Stimulated activated CD8-positive, alpha-beta memory T cell treated with anti-CD3 and anti-CD28 coated beads, Interleukin-7, amount 100 ng/mL, for 24 hours (primary cell): Measurements from ENCODE around the gene NXPH2.
"Not testable (repeated sequence)": the region's sequence is repeated elsewhere in the genome, so short reads cannot be mapped to it uniquely, and the experiment has no call there.

Experiments used
- DNase-seq: peaks from one replicate; pipeline ENCODE4 v3.0.0-alpha.2; 2020; ENCODE audit warnings: low read depth

Gene NXPH2

DNA sequence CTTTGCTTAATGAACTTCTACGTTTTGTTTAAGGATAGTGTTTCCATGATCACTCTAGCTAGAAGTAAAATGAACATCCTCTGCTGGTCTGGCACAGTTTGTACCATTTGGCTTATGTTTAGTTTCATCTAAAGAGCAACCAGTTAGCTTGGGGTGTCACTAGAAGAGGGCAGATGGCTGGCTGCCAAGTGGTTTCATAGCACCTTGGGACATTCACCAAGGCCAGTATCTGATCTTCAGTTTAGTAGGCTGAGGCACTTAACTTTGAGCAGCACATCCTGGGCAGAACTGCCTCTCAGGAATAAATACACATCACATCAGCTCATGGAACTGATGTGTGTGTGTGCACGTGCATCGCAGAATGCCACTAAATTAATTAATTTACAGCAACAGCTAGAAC lies 68.4 kb downstream of the NXPH2 start:
- no peak for DNase-seq

DNA sequence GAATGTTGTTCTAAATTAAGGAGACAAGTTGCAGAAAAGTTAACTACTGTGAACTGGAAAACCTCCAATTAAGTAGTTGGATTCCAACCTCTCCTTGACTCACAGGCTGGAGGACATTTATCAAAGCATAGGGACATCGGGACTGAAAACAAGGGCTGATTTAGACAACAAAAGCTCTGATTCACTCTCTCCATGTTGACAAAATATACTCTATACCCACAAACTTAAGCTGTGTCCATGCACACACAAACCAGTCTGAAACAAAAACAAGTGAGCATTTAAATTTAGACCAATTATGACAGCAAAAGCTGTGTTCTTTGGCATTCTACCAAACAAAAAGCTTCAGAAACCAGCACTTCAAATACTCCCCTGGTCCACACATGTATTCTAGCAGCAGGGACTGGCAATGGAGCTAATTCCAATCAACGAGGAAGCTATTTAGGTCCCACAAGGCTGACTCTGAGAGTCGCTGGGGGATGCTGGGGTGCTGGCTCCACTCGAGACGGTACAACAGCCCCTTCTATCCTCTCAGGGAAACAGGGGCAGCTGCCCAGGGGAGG lies 71.4 kb downstream of the NXPH2 start:
- no peak for DNase-seq

DNA sequence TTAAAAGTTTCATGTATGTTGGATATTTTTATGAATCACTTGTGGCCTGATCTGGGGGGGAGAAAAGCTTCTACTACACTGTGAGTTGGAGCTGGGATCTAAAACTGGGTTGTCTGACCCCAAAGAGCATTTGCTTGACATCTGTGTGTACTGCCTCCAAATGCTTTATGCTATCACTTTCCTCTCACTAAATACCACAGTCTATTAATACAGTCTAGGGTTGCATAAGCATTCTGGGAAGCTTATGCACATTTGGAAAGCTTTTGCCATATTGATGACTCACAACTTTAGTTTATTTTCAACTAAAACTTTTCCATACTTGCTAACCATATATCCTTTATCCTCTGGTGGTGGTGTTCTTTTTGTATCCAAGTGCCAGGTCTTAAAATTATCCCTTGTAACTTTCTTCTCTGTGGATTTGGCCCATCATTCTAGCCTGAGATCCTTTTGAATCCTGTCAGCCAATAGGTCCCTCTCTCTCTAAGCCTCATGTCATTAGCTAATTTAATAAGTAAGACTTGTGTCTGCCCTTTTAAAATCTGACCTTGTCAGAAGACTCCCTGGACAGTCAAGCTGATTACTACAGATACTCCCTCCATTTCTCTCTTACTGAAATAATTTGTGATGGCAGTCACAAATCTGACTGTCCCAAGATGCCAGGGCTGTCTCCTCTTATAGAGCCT lies 72.7 kb downstream of the NXPH2 start:
- no peak for DNase-seq

DNA sequence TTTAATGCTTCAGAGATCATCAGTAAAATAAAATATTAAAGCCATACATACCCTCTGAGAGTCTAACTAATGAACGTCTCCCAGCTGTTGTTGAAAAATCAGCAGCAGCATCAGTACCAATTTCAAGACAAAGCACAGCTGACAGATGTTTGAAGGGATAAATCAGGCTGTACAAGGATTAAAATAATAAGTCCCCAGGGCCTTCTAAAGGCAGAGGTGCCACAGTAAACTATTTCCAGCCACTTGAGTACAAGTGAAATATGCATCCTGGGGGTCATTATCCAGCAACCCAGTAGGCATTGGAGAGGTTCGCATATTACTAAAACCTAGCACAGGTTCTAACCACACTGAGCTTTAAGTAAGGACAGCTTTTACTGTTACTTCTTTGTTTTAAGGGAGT lies 76.9 kb downstream of the NXPH2 start:
- DNase-seq, result no peak

DNA sequence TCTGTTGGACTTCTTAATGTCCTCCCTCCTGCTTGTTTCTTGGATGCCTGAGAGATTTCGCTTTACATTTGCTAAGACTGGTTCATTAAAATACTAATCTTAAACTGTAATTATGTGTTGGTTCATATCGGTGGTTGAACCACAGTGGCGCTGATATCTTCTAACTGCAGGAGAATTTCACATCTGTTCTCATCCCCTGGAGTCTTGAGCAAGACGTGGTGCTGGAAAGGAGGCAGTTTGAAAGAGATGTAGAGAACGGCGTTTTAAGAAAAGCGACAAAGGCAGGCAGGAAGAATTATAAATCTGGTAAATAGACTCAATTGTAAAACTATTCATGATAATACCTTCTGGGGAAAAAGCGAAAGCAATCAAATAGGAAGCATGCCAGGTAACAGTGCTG lies 79.5 kb downstream of the NXPH2 start:
- no peak for DNase-seq

DNA sequence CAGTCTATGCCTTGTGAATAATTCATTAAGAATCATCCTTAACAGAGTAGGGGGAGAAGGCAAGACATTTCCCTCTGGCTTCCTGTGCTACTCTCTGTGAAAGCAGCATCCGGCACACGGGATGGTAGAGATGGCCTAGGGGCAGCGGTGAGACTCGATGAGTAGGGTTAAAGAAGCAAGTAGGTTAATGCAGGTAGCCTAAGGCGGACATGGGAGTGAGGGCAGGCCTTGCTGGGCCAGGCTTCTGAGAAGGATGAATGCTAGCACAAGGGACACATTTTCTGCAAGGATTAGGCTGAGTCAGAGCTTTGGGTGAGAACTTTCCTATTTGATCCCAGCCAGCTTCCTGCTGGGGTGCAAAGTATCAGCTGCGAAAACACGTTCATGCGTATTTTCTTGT lies 80.8 kb downstream of the NXPH2 start:
- DNase-seq, result no peak

DNA sequence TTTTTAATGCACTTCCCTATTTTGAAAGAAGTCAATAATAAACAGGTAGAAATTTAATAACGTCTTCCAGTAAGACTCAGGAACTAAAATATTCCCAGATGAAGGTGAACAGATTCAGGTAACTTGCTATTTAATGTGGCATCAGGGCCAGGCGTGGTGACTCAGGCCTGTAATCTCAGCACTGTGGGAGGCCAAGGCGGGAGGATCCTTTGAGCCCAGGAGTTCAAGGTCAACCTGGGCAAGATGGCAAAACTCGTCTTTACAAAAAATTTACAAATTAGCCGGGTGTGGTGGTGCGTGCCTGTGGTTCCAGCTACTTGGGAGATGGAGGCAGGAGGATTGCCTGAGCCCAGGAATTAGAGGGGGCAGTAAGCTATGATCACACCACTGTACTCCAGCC lies 81.8 kb downstream of the NXPH2 start:
- no peak for DNase-seq

DNA sequence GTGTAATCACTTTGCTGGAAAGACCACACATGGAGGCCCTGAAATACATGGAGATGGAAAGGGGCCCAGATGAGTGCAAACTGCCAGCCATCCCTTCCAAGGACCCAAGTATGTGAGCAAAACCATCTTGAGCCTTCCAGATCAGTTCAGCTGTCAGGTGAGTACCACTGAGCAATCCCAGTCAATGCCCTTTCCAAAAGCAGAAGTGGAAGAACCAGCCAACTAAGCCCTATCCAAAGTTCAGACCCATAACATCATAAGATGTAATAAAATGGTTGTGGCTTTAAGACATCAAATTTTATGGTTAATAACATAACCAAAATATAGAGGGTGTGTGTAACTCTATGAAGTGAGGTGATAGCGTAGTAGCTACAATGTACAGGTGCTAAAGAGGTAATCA lies 88.5 kb downstream of the NXPH2 start:
- DNase-seq, result no peak

DNA sequence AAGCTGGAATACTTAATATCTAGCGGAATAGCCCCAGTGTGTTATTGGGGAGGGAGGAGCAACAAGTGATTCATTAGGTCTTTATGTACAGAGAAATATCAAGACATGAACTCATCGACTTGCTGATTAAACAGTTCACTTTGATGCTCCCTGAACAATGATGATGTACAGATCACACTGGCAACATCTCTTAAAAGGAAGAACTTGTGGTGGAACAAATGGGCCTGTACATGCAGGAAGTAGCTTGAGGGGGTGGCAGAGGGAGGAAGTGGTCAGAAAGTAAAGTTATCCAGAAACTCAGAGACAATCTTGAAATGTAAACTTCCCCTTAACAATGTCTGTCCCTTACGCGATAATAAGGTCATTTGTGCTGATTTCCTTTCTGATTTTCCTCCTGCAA lies 90.5 kb downstream of the NXPH2 start:
- DNase-seq, result no peak

DNA sequence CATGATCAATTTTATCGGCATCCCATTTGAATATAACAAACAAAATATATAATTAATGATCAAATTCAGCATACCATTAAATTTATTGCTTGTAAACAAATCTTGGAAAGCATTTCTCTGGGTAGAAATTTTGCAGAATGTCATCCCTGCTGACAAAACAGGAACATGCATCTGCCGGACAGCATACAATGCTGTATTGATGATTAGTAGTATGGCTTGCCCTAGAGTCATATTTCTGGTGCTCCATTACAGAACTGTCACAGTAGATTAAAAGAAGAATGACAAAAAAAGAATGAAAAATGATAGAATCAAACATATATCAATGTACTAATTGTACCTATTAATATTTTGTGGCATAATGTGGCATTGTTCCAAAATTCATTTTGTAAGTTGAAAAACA lies 98.0 kb downstream of the NXPH2 start:
- DNase-seq, result no peak

DNA sequence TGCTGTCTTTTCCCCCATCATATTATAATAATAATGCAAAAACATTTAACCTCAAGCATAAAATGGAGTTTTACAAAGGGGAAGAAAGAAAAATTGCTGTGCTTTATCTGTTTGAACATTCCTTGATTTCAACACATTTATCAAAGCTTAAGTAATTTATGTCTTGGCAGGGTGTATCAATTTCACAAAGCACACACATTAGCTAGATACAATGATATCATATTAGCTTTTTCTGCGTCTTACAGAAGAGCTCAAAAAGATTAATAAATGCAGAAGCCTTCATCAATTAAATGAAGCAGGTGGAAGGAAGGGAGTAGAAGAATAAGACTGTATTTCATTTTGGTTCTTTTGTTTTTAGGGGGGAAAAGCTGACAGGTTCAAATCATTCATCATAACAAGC lies 103.0 kb downstream of the NXPH2 start:
- DNase-seq, result no peak

DNA sequence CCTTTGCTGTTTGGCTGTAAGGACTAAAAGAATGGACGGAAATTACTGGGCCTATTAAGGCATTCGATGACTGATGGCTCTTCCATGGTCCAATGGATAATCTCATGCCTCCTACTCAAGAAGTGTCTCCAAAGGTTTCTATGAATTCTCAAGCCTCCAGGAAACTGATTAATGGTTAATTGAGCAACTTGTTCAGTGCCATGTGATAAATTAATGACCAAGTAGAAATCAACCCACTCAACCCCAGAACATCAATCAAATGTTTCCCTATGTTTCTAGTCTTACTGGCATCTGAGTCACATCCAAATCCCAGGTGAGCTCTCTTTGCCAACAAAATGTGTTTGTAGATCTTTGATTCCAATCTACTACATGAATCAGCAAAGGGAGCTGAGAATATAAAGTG lies 103.6 kb downstream of the NXPH2 start:
- DNase-seq, result no peak

DNA sequence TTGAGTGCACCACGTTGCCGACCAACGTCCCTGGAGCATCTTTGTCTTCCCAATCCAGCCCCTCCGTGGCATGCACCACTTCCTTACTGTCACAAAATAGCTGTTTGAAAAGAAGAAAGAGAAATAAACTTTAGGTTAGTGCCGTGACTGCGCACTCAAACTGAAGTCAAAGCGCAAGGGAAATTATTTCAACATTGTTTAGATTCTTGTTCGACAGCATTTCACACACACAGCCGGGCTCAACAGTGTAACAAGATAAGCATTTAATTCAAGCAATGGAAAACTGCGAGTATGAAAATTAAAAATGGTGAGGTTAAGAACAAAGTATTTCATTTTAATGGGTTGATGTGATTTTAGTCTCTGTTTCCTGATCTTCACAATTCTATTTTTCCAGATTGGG lies 108.6 kb downstream of the NXPH2 start:
- no peak for DNase-seq

DNA sequence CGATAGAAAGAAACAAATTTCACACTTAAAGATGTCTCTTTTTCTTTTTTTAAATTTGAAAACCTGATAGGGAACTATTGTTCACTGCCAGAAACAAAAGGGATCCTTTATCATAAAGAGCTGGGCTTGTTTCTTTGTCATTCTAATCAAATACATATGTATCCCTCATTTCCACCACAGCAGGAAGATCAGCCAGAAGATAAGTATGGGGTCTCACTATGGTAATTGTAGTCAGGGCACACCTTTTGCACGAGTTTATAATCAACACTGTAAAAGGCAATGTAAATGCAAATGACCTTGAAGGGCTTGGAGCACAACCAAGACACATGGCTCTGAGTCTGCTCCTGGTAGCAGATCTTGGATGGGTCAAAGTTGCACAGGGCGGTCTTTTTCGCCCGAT lies 109.5 kb downstream of the NXPH2 start:
- no peak for DNase-seq

DNA sequence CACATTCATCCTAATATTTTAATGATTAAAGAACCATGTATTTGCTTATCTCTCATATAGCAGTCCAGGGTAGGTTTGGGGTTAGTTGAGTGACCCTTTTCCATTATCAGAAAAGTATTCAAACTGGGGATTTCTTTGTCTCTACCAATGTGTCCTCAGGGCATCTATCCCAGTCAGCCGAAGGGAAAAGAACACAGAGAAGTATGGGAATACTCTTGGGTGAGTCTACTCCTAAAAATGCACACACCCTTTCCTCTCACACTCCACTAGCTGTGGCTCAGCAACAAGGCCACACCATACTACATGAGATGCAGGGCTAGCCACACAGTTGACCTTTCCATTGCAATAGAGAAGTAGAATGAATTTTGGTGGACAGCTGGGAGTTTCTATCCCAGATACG lies 114.3 kb downstream of the NXPH2 start:
- no peak for DNase-seq

DNA sequence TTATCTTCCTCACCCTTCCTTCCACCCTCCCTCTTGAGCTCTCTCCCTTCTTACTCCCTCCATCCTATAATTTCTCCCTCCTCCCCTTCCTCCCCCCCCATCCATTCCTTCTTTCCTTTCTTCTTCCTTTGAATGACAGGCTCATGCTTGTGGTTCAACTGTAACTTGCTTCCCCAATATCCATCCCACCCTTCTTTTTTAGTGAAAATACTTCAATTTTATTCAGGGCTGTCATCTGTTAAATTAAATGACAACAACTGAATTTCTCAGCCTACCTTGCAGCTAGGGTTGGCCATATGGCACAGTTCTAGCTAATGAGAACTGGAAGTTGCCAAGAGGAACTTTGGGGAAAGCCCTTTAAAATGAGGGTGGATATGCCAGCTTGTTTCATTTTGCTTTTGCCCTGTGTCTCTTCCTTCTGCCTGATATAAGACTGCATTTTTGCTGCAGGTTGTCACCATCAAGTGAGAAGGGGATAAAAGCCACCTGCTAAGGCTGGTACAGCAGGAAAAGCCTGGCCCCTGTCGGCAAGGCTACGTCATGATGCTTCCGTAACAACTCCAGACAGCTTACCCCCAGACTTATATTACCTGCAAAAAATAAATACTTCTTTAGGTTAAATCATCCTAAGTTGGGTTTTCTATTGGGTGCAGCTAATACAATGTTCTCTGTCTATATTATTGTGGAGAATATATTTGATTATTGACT lies 121.8 kb downstream of the NXPH2 start:
- no peak for DNase-seq

DNA sequence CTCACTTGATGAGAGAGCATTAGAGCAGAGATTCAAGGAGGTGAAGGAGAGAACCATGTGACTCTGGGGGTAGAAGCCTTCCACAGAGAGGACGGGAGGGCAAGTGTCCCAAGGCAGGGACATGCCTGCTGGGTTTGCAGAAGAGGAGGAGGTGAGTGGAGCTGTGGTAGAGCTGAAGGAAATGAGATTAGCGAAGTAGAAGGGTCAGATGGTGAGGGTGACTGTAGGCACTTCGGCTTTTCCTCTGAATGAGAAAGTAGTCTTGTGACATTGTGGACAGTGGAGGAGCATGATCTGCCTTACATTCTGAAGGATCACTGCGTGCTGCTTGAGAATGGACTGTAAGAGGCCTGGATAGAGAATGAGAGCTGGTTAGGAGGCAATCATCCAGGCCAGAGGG lies 126.0 kb downstream of the NXPH2 start:
- no peak for DNase-seq

DNA sequence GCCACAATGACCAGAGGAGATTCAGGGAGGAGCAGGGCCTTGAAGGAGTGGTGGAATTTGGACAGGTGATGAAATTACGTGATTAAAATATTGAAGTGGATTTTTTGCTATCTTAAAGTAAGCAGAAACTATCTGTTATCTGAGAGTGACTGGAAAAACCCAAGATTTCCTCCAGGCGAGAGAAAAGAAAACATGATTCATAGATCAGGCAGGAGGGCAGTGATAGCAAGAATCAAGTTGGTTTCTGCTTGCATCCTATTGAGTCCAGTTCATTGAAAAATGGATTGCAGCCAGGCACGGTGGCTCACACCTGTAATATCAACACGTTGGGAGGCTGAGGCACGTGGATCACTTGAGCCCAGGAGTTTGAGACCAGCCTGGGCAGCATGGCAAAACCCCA lies 127.8 kb downstream of the NXPH2 start:
- DNase-seq, result no peak

DNA sequence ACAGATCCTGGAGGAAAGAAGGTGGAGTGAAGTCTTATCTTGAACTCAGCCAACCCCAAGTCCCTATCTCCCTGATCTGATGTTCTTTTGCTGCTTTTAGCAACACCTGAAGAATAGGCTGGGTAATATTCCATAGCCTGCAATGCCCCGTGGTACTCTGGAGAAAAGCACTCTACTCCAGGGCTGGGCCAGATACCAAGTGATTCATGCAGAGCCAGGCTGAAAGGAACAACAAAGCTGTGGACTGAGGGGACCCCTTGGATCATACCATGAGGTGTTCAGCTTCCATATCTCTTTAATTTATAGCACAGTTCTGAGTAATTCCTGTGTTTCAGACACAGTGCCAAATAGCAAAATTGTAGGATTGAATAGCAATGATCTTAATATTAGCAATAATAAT lies 130.6 kb downstream of the NXPH2 start:
- DNase-seq, result no peak

DNA sequence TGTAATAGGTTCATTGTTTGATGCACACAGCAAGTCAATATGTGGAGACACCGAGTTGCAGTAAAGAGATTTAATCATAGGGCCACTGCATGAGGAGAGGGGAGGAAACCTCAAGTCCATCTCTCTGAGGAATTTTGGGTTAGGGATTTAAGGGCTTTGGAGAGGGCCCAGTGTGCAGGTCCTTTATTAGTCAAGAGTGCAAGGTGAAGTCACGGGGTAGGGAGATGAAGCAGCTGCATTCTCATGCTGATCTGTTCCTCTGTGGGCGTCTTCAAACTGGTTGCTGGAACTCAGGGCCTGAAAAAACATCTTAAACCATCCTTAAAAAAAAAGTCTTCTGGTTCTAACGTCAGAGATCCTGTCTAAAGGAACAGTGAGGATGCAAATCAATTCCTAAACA lies 131.6 kb downstream of the NXPH2 start:
- DNase-seq, result no peak

DNA sequence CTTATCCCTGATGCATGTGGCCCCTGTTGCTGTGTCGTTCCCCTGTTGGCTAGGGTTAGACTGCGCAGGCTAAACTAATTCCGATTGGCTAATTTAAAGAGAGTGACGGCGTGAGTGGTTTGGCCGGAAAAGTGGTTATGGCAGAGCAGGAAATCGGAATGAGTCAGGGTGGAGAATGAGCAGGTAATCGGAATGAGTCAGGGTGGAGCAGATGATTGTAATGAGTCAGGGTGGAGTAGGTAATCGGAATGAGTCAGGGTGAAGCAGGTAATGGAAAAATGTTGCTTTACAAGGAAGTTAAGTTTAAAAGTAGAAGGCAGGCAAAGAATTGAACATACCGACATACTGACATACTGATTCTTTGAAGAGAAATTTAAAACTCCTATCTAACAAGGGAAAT lies 135.4 kb downstream of the NXPH2 start:
- not testable (repeated sequence) for DNase-seq

DNA sequence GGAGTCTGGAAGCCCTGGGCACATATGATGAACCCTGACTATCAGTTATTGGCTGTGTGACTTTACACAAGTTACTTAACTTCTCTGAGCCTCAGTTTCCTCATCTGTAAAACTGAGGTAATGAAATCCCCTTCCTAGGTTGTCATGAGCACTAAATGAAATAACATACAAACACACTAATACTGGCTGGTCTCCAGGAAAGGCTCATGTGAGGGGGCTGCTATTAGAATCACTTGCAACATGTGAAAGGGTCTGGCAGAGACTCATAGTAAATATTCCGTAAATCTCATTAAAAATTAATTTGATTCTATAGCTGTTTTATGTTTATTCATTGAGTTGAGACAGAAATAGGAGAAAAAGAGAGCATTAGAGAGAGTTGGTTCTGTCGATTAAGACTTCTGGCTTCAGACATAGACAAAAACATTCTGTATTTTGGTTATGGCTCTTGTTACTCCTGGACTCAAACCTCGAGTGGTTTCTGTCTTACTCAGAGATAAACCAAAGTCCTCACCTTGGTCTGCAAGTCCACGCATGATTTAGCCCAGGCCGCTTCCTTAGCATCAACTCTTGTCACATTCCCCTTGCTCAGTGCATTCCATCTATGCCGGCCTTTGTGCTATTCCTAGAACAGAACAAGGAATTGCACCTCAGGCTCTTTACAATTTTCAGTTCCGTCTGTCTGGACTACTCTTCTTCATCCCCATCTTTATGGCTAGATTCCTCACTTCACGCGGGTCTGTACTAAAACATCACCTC lies 139.1 kb downstream of the NXPH2 start:
- no peak for DNase-seq

DNA sequence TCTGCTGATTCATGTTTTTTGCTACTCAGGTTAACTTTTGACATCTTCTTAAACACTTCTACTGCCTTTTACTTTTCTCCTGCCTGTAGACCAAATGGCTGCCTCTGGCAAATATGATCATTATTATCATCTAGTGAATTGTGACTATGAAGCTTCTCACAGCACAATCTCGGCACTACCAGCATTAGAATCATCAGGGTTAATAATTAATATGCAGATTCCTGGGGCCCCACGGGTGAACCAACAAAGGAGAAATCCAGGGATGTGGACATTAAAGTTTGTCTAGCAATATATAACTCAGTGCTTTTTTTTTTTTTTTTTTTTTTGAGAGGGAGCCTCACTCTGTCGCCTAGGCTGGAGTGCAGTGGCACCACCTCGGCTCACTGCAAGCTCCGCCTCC lies 142.5 kb downstream of the NXPH2 start:
- DNase-seq, result no peak
